ENCODE measurements around the gene SHLD1. TPM values are rescaled to one million over a fixed set of nuclear protein-coding genes. Genes with fewer than 3 reads are reported as not detected.
A peak's percentile ranks its signal among the peaks of the same experiment; 100 is the strongest.

Gene SHLD1
- total RNA-seq, 1 donor from 2014 or later: 3.5 TPM

DNA sequence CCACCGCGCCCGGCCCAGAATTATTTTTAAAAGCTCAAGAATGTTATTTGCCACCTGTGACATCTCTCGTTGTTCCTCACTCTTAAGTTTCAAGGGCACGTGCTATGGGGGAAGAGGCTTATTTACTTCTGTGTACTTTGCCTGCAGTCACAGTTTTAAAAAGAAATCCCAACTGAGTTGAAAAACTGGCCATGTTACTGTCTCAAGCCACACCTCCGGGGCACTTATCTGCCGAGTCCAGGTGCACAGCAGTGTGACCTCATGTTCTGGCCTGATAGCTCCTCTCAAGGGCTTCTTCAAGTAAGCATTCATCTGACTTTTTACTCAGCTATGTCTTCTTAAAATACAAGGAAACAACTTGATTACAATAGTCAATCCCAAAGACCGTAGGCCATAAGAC, 34.5 kb downstream of the SHLD1 start:
- Histone ChIP-seq H3K36me3 (ENCODE audit: insufficient read depth, low read length) (no peaks in the 10 kb centered on the region), H3K4me3 (ENCODE audit: insufficient read depth, low read depth, low read length) (no peak overlapping the region), H3K4me1 (ENCODE audit: insufficient read depth, low read length) (peaks cover 10% of the 10 kb centered on the region), H3K4me2 (ENCODE audit: low read length) (no peak overlapping the region), H3K79me2 (ENCODE audit: insufficient read depth, low read length) (no peaks in the 10 kb centered on the region), H3K9me3 (ENCODE audit: insufficient read depth, low read depth, low read length) (no peaks in the 10 kb centered on the region), H2AFZ (ENCODE audit: low read depth, low read length) (no peak overlapping the region), H4K20me1 (ENCODE audit: insufficient read depth, low read length) (no peaks in the 10 kb centered on the region), H3K9ac (ENCODE audit: low read length) (no peak overlapping the region), H3K27ac (ENCODE audit: low read depth, low read length) (no peak overlapping the region), H3K27me3 (ENCODE audit: insufficient read depth, low read length) (no peaks in the 10 kb centered on the region)
- no peak overlapping the region for H3K4me3 Mint-ChIP-seq (ENCODE audit: unreplicated experiment)
- TF ChIP-seq, protein P1, sequence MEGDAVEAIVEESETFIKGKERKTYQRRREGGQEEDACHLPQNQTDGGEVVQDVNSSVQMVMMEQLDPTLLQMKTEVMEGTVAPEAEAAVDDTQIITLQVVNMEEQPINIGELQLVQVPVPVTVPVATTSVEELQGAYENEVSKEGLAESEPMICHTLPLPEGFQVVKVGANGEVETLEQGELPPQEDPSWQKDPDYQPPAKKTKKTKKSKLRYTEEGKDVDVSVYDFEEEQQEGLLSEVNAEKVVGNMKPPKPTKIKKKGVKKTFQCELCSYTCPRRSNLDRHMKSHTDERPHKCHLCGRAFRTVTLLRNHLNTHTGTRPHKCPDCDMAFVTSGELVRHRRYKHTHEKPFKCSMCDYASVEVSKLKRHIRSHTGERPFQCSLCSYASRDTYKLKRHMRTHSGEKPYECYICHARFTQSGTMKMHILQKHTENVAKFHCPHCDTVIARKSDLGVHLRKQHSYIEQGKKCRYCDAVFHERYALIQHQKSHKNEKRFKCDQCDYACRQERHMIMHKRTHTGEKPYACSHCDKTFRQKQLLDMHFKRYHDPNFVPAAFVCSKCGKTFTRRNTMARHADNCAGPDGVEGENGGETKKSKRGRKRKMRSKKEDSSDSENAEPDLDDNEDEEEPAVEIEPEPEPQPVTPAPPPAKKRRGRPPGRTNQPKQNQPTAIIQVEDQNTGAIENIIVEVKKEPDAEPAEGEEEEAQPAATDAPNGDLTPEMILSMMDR (IDR thresholded peaks at IDR 0.05; ENCODE audit: insufficient read depth, low read depth, low read length): no peak
- no peak for TF ChIP-seq EZH2 (IDR thresholded peaks at IDR 0.05; ENCODE audit: insufficient read depth, low read length)
- FAIRE-seq (no peak), DNase-seq (ENCODE audit: low read depth) (no peak)
- peaks cover 2% of the 10 kb centered on the region for H3K4me1 Mint-ChIP-seq (ENCODE audit: low read depth, unreplicated experiment)
- no peak overlapping the region for H3K27ac Mint-ChIP-seq (ENCODE audit: unreplicated experiment)
- peaks cover 4% of the 10 kb centered on the region for H3K36me3 Mint-ChIP-seq (ENCODE audit: low read depth, unreplicated experiment)
- H3K27me3 Mint-ChIP-seq (ENCODE audit: low read depth, unreplicated experiment): no peaks in the 10 kb centered on the region
- no peaks in the 10 kb centered on the region for H3K9me3 Mint-ChIP-seq (ENCODE audit: unreplicated experiment)

DNA sequence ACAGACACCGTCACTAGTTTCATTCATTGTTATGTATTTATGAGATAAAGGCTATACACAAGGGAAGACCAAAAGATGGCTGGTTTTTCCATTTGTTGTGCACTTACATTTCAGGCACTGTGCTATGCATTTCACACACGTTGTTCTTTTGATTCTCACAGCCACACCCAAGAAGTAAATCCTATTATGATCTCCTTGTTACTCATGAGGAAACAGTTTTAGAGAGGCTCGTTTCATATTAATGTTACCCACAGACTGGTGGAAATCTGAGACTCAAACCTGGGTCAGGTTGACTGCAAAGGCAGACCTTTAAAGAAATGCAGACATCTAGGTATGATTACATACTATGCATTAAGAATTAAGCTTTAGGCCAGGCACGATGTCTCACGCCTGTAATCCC, 34.9 kb downstream of the SHLD1 start:
- H4K20me1 ChIP-seq (ENCODE audit: insufficient read depth, low read length): no peaks in the 10 kb centered on the region
- no peaks in the 10 kb centered on the region for H3K9me3 Mint-ChIP-seq (ENCODE audit: unreplicated experiment)
- FAIRE-seq (no peak), DNase-seq (ENCODE audit: low read depth) (no peak)
- no peaks in the 10 kb centered on the region for H3K79me2 ChIP-seq (ENCODE audit: insufficient read depth, low read length)
- H3K27ac Mint-ChIP-seq (ENCODE audit: unreplicated experiment): no peak overlapping the region
- H3K9me3 ChIP-seq (ENCODE audit: insufficient read depth, low read depth, low read length): no peaks in the 10 kb centered on the region
- H2AFZ ChIP-seq (ENCODE audit: low read depth, low read length): no peak overlapping the region
- H3K4me1 Mint-ChIP-seq (ENCODE audit: low read depth, unreplicated experiment): peaks cover 2% of the 10 kb centered on the region
- TF ChIP-seq, protein P1 (IDR thresholded peaks at IDR 0.05; ENCODE audit: insufficient read depth, low read depth, low read length): no peak
- no peak for TF ChIP-seq EZH2 (IDR thresholded peaks at IDR 0.05; ENCODE audit: insufficient read depth, low read length)
- H3K4me1 ChIP-seq (ENCODE audit: insufficient read depth, low read length): peaks cover 10% of the 10 kb centered on the region
- H3K27me3 ChIP-seq (ENCODE audit: insufficient read depth, low read length): no peaks in the 10 kb centered on the region
- peaks cover 4% of the 10 kb centered on the region for H3K36me3 Mint-ChIP-seq (ENCODE audit: low read depth, unreplicated experiment)
- no peaks in the 10 kb centered on the region for H3K36me3 ChIP-seq (ENCODE audit: insufficient read depth, low read length)
- H3K4me2 ChIP-seq (ENCODE audit: low read length): no peak overlapping the region
- H3K27me3 Mint-ChIP-seq (ENCODE audit: low read depth, unreplicated experiment): no peaks in the 10 kb centered on the region
- H3K9ac ChIP-seq (ENCODE audit: low read length): no peak overlapping the region
- H3K4me3 ChIP-seq (ENCODE audit: insufficient read depth, low read depth, low read length): no peak overlapping the region
- H3K4me3 Mint-ChIP-seq (ENCODE audit: unreplicated experiment): no peak overlapping the region
- no peak overlapping the region for H3K27ac ChIP-seq (ENCODE audit: low read depth, low read length)

DNA sequence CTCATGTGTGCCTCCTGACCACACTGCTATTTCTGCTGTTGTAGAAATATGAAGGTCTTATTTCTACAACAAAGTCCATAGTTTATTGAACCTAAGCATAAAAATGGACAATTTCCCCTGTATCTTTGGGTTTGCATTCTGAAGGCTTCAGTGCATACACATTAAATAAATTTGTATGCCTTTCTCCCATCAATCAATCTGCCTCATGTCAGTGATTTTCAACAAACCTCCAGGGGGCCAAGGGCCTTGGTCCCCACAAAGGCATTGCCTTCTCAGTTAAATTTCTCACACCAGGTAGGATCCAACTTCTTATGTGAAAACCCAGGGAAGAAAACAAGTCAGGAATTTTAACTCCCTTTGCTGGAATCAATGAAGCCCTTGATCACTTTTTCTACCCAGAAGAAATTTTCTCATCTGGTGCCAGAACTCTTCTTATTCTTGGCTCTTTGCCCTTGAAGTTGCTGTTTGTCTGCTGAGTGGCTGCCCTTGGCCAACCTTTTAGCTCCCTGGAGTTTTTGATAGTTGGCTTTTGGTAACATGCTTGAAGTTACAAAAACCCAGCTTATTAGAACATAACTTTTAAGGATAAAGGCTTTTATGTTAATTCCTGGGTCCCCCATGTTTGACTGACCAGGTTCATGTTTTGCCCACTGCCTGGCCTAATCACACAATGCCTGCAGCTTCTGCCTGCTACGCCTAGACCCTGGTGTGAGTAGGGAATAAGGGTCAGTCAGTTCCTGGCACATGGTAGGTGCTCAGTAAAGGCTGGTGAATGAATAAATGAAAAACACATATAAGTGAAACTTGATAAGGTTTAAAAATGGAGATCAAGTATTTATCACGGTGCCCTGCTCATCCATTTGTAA, 37.0 kb downstream of the SHLD1 start:
- H3K4me3 Mint-ChIP-seq (ENCODE audit: unreplicated experiment): no peak overlapping the region
- H3K9me3 ChIP-seq (ENCODE audit: insufficient read depth, low read depth, low read length): no peaks in the 10 kb centered on the region
- no peak overlapping the region for H3K9ac ChIP-seq (ENCODE audit: low read length)
- no peak overlapping the region for H3K27ac Mint-ChIP-seq (ENCODE audit: unreplicated experiment)
- no peaks in the 10 kb centered on the region for H3K36me3 ChIP-seq (ENCODE audit: insufficient read depth, low read length)
- TF ChIP-seq, protein P1 (IDR thresholded peaks at IDR 0.05; ENCODE audit: insufficient read depth, low read depth, low read length): no peak
- no peak for TF ChIP-seq EZH2 (IDR thresholded peaks at IDR 0.05; ENCODE audit: insufficient read depth, low read length)
- H3K4me1 Mint-ChIP-seq (ENCODE audit: low read depth, unreplicated experiment): no peaks in the 10 kb centered on the region
- no peak overlapping the region for H3K4me3 ChIP-seq (ENCODE audit: insufficient read depth, low read depth, low read length)
- H3K27me3 ChIP-seq (ENCODE audit: insufficient read depth, low read length): no peaks in the 10 kb centered on the region
- H3K4me1 ChIP-seq (ENCODE audit: insufficient read depth, low read length): peaks cover 10% of the 10 kb centered on the region
- peak overlapping the region; percentile 45 for H3K4me2 ChIP-seq (ENCODE audit: low read length)
- H3K27ac ChIP-seq (ENCODE audit: low read depth, low read length): no peak overlapping the region
- H3K79me2 ChIP-seq (ENCODE audit: insufficient read depth, low read length): no peaks in the 10 kb centered on the region
- H3K9me3 Mint-ChIP-seq (ENCODE audit: unreplicated experiment): no peaks in the 10 kb centered on the region
- H2AFZ ChIP-seq (ENCODE audit: low read depth, low read length): no peak overlapping the region
- peak; percentile 57 for DNase-seq (ENCODE audit: low read depth)
- FAIRE-seq: no peak
- peaks cover 2% of the 10 kb centered on the region for H3K36me3 Mint-ChIP-seq (ENCODE audit: low read depth, unreplicated experiment)
- no peaks in the 10 kb centered on the region for H3K27me3 Mint-ChIP-seq (ENCODE audit: low read depth, unreplicated experiment)
- H4K20me1 ChIP-seq (ENCODE audit: insufficient read depth, low read length): no peaks in the 10 kb centered on the region
